ENCODE data around the gene ZNF302.

Gene ZNF302

GRCh38 chr19:34731964-34732363, 54.5 kb downstream of the ZNF302 start:
- no peak for DNase-seq (ENCODE audit: low read depth in 2 of 2, low spot score in 1 of 2)

GRCh38 chr19:34732612-34733211, 55.2 kb downstream of the ZNF302 start:
- no peak for DNase-seq (ENCODE audit: low read depth in 2 of 2, low spot score in 1 of 2)

- DNase-seq (ENCODE audit: low read depth in 2 of 2, low spot score in 1 of 2), result no peak
Observed at GRCh38 chr19:34733266-34733745, 55.8 kb downstream of the ZNF302 start.

GRCh38 chr19:34733746-34734536, 56.5 kb downstream of the ZNF302 start, which contains the start of gene ZNF181:
Gene ZNF181, plus strand, starts transcription at chr19:34734243. Its CDS starts 795 bp downstream, at chr19:34735038.
- DNase-seq (ENCODE audit: low read depth in 2 of 2, low spot score in 1 of 2), result peak; percentile 56 to 58

- DNase-seq (ENCODE audit: low read depth in 2 of 2, low spot score in 1 of 2), result no peak
Observed at GRCh38 chr19:34734537-34735103, 57.1 kb downstream of the ZNF302 start.
